Hindlimb muscle (tissue), 1 donor: ENCODE data around the gene OR52L1. TPM values are rescaled to one million over a fixed set of nuclear protein-coding genes. Genes with fewer than 3 reads are reported as not detected.

Experiments
- DNase-seq: peaks from one replicate; pipeline ENCODE4 v3.0.0-alpha.2; 2013
- polyA plus RNA-seq: library from polyadenylated mRNA; unstranded; fragments of 120-200 nt; gene quantifications from one replicate; pipeline ENCODE4 v1.2.1, GENCODE V29; 2013; ENCODE audit not compliant: insufficient read length

Gene OR52L1
- polyA plus RNA-seq, 1 donor: not detected

GRCh38 chr11:5938603-5938965, 48.2 kb downstream of the OR52L1 start:
- DNase-seq: no peak

GRCh38 chr11:5937868-5938602, 48.8 kb downstream of the OR52L1 start:
- no peak for DNase-seq

Other genes starting within 250 kb of the OR52L1 start
- 0.26 TPM for gene OR52N4, start 232.7 kb downstream of the OR52L1 start, polyA plus RNA-seq
- not detected for gene OR52N5, start 203.6 kb downstream of the OR52L1 start, polyA plus RNA-seq
- gene OR52N1, start 195.7 kb downstream of the OR52L1 start, polyA plus RNA-seq: not detected
- not detected for gene OR52N2, start 178.1 kb downstream of the OR52L1 start, polyA plus RNA-seq
- not detected for gene OR52E6, start 145.1 kb downstream of the OR52L1 start, polyA plus RNA-seq
- not detected for gene OR52E8, start 129.3 kb downstream of the OR52L1 start, polyA plus RNA-seq
- gene OR52E4, start 106.4 kb downstream of the OR52L1 start, polyA plus RNA-seq: not detected
- gene OR52E5, start 93.8 kb downstream of the OR52L1 start, polyA plus RNA-seq: not detected
- gene OR56A3, start 44.7 kb downstream of the OR52L1 start, polyA plus RNA-seq: not detected
- gene OR56A5, start 18.5 kb downstream of the OR52L1 start, polyA plus RNA-seq: not detected
- gene OR56A4, start 20.0 kb upstream of the OR52L1 start, polyA plus RNA-seq: not detected
- not detected for gene OR56A1, start 43.8 kb upstream of the OR52L1 start, polyA plus RNA-seq
- not detected for gene OR56B4, start 120.7 kb upstream of the OR52L1 start, polyA plus RNA-seq
- gene OR52B2, start 183.3 kb upstream of the OR52L1 start, polyA plus RNA-seq: not detected
- not detected for gene OR52W1, start 212.2 kb upstream of the OR52L1 start, polyA plus RNA-seq
- 0.35 TPM for gene C11orf42, start 218.6 kb upstream of the OR52L1 start, polyA plus RNA-seq
- 28.8 TPM for gene FHIP1B, start 247.7 kb upstream of the OR52L1 start, polyA plus RNA-seq